Subcutaneous abdominal adipose tissue (tissue), 5 donors: Measurements from ENCODE around the gene VPS25.
"Not testable (repeated sequence)": the region's sequence is repeated elsewhere in the genome, so short reads cannot be mapped to it uniquely, and the experiment has no call there.

Experiments used
- H3K27ac ChIP-seq: one replicate; pipeline ENCODE4 v1.7.0; 2013; ENCODE audit warnings: low read depth, mild to moderate bottlenecking, inconsistent platforms, low read length, moderate library complexity
- H3K27me3 ChIP-seq, 5 donors: one replicate each; pipeline ENCODE4 v1.7.0; 2013; ENCODE audit warnings: low read length in 5 of 5, inconsistent platforms in 1 of 5; ENCODE audit not compliant: control insufficient read depth in 5 of 5, insufficient read depth in 4 of 5
- H3K36me3 ChIP-seq, 5 donors: one replicate each; pipeline ENCODE4 v1.7.0; 2013; ENCODE audit warnings: low read length in 5 of 5; ENCODE audit not compliant: control insufficient read depth in 5 of 5, insufficient read depth in 5 of 5
- H3K4me1 ChIP-seq, 5 donors: one replicate each; pipeline ENCODE4 v1.7.0; 2013; ENCODE audit warnings: low read length in 5 of 5, mild to moderate bottlenecking in 3 of 5, moderate library complexity in 1 of 5; ENCODE audit not compliant: control insufficient read depth in 5 of 5, insufficient read depth in 5 of 5
- H3K4me3 ChIP-seq, 5 donors: one replicate each; pipeline ENCODE4 v1.7.0; 2013; ENCODE audit warnings: low read length in 5 of 5, low read depth in 1 of 5
- H3K9ac ChIP-seq, 5 donors: one replicate each; pipeline ENCODE4 v1.7.0; 2013; ENCODE audit warnings: low read length in 5 of 5, mild to moderate bottlenecking in 4 of 5, moderate library complexity in 3 of 5
- H3K9me3 ChIP-seq, 5 donors: one replicate each; pipeline ENCODE4 v1.7.0; 2013; ENCODE audit warnings: low read length in 5 of 5; ENCODE audit not compliant: control insufficient read depth in 5 of 5
- donor health status: healthy.
- donor health status: healthy.
- donor health status: healthy.
- donor health status: healthy.
- donor health status: healthy.

The VPS25 gene

GRCh38 chr17:42768006-42768405 is 5.2 kb upstream of the VPS25 start:
- not testable (repeated sequence) for H3K9me3 ChIP-seq, H3K36me3 ChIP-seq, H3K9ac ChIP-seq, H3K4me3 ChIP-seq, H3K27ac ChIP-seq, H3K27me3 ChIP-seq
- peaks cover 4 to 18% (median 11%) of the 10 kb centered on the region in 5 donors for H3K4me1 ChIP-seq

- H3K9me3 ChIP-seq, H3K36me3 ChIP-seq, H3K9ac ChIP-seq, H3K27ac ChIP-seq, H3K27me3 ChIP-seq, H3K4me3 ChIP-seq: not testable (repeated sequence)
- H3K4me1 ChIP-seq = peaks cover 0 to 18% (median 14%) of the 10 kb centered on the region in 5 donors
Observed at GRCh38 chr17:42769964-42770363, 3.3 kb upstream of the VPS25 start.

- Histone ChIP-seq H3K9ac (peak overlapping the region; percentile 92 to 97 (median 94)), H3K36me3 (peaks cover 5 to 28% (median 21%) of the 10 kb centered on the region in 5 donors), H3K4me3 (peak overlapping the region; percentile 90 to 100 (median 98)), H3K27ac (peak overlapping the region; percentile 73), H3K4me1 (peaks cover 0 to 18% (median 14%) of the 10 kb centered on the region in 5 donors), H3K9me3 (no peaks in the 10 kb centered on the region), H3K27me3 (no peaks in the 10 kb centered on the region)
Observed at GRCh38 chr17:42772945-42773289, 332 bp upstream of the VPS25 start.

GRCh38 chr17:42774066-42774745 is 957 bp downstream of the VPS25 start:
- peaks cover 0 to 5% (median 0%) of the 10 kb centered on the region in 5 donors for H3K27me3 ChIP-seq
- peak overlapping the region; percentile 53 to 97 (median 92) for H3K9ac ChIP-seq
- peaks cover 0 to 18% (median 14%) of the 10 kb centered on the region in 5 donors for H3K4me1 ChIP-seq
- no peaks in the 10 kb centered on the region for H3K9me3 ChIP-seq
- peak overlapping the region; percentile 90 to 100 (median 98) for H3K4me3 ChIP-seq
- peak overlapping the region; percentile 73 for H3K27ac ChIP-seq
- peaks cover 5 to 41% (median 33%) of the 10 kb centered on the region in 5 donors for H3K36me3 ChIP-seq

- Histone ChIP-seq H3K36me3 (peaks cover 5 to 48% (median 36%) of the 10 kb centered on the region in 5 donors), H3K27ac (no peak overlapping the region)
Observed at GRCh38 chr17:42775534-42776098, 2.4 kb downstream of the VPS25 start.

GRCh38 chr17:42778570-42778969 is 5.3 kb downstream of the VPS25 start:
- Histone ChIP-seq H3K36me3 (peaks cover 5 to 48% (median 36%) of the 10 kb centered on the region in 5 donors), H3K27ac (no peak overlapping the region), H3K4me3 (no peak overlapping the region), H3K27me3 (peaks cover 23 to 39% (median 30%) of the 10 kb centered on the region in 5 donors), H3K9ac (no peak overlapping the region), H3K4me1 (peaks cover 0 to 23% (median 21%) of the 10 kb centered on the region in 5 donors), H3K9me3 (no peaks in the 10 kb centered on the region)

More at GRCh38 chr17:42775534-42776098, 2.4 kb downstream of the VPS25 start:
- Histone ChIP-seq H3K27me3 (peaks cover 0 to 9% (median 1%) of the 10 kb centered on the region in 5 donors), H3K4me1 (peaks cover 0 to 24% (median 20%) of the 10 kb centered on the region in 5 donors), H3K4me3 (no peak overlapping the region), H3K9me3 (no peaks in the 10 kb centered on the region), H3K9ac (no peak overlapping the region)

- H3K9me3 ChIP-seq = no peaks in the 10 kb centered on the region
- H3K9ac ChIP-seq = no peak overlapping the region
- H3K4me1 ChIP-seq = peaks cover 0 to 23% (median 22%) of the 10 kb centered on the region in 5 donors
- peaks cover 31 to 47% (median 38%) of the 10 kb centered on the region in 5 donors for H3K27me3 ChIP-seq
- peaks cover 5 to 48% (median 36%) of the 10 kb centered on the region in 5 donors for H3K36me3 ChIP-seq
- H3K27ac ChIP-seq = no peak overlapping the region
- H3K4me3 ChIP-seq = no peak overlapping the region
Observed at GRCh38 chr17:42779304-42779935, 6.2 kb downstream of the VPS25 start.

- H3K27ac ChIP-seq = no peak within 1 kb of the TSS
Observed at GRCh38 chr17:42779936-42780850, 6.9 kb downstream of the VPS25 start, which contains the start of gene WNK4. Gene WNK4, plus strand, starts transcription at chr17:42780610. Its CDS starts 89 bp downstream, at chr17:42780699.

GRCh38 chr17:42780851-42781638 is 7.8 kb downstream of the VPS25 start:
- H3K4me1 ChIP-seq = peaks cover 1 to 33% (median 31%) of the 10 kb centered on the region in 5 donors
- H3K9me3 ChIP-seq = no peaks in the 10 kb centered on the region
- H3K27ac ChIP-seq = no peak overlapping the region
- H3K9ac ChIP-seq = no peak overlapping the region
- peaks cover 1 to 38% (median 30%) of the 10 kb centered on the region in 5 donors for H3K36me3 ChIP-seq
- H3K27me3 ChIP-seq = peaks cover 40 to 64% (median 53%) of the 10 kb centered on the region in 5 donors
- H3K4me3 ChIP-seq = peak overlapping the region in 2 of 5 donors; percentile 26 to 41

More at GRCh38 chr17:42779936-42780850, 6.9 kb downstream of the VPS25 start, which contains the start of gene WNK4:
- Histone ChIP-seq H3K4me1 (peaks cover 1 to 31% (median 29%) of the 10 kb centered on the region in 5 donors), H3K4me3 (peak within 1 kb of the TSS in 2 of 5 donors; percentile 26 to 41), H3K27me3 (peaks cover 39 to 55% (median 46%) of the 10 kb centered on the region in 5 donors), H3K36me3 (peaks cover 5 to 47% (median 36%) of the 10 kb centered on the region in 5 donors), H3K9me3 (no peaks in the 10 kb centered on the region), H3K9ac (no peak within 1 kb of the TSS)
